Mesenchymal stem cell (in vitro differentiated cells and primary cell): Measurements from ENCODE around the gene MADD.

ENCODE experiments used
- DNase-seq: peaks from one replicate; pipeline ENCODE4 v3.0.0-alpha.2; 2013
- H2AFZ ChIP-seq: one replicate; pipeline ENCODE4 v1.6.1; 2013; ENCODE audit warnings: low read depth, mild to moderate bottlenecking, control low read depth, inconsistent platforms, low read length, moderate library complexity
- H2AK5ac ChIP-seq: 2 replicates; pipeline ENCODE4 v1.6.1; 2013; ENCODE audit warnings: low read length, moderate library complexity, mild to moderate bottlenecking, inconsistent platforms; ENCODE audit not compliant: severe bottlenecking
- H2BK120ac ChIP-seq: one replicate; pipeline ENCODE4 v1.6.1; 2013; ENCODE audit warnings: low read depth, mild to moderate bottlenecking, inconsistent platforms, low read length, moderate library complexity
- H2BK12ac ChIP-seq, 2 experiments: one replicate each; pipeline ENCODE4 v1.6.1; 2013; ENCODE audit warnings: inconsistent platforms in 2 of 2, low read length in 2 of 2, mild to moderate bottlenecking in 2 of 2, moderate library complexity in 2 of 2, control low read depth in 1 of 2
- H2BK15ac ChIP-seq: one replicate; pipeline ENCODE4 v1.6.1; 2013; ENCODE audit warnings: mild to moderate bottlenecking, low read depth, inconsistent platforms; ENCODE audit not compliant: poor library complexity, severe bottlenecking
- H2BK5ac ChIP-seq: 2 replicates; pipeline ENCODE4 v1.6.1; 2013; ENCODE audit warnings: low read depth, mild to moderate bottlenecking, low read length, control low read depth, inconsistent platforms; ENCODE audit not compliant: poor library complexity, severe bottlenecking
- H3K14ac ChIP-seq, 2 experiments: one replicate each; pipeline ENCODE4 v1.6.1; 2013; ENCODE audit warnings: inconsistent platforms in 2 of 2, low read length in 2 of 2, control low read depth in 1 of 2, mild to moderate bottlenecking in 1 of 2, moderate library complexity in 1 of 2
- H3K18ac ChIP-seq, 2 experiments: one replicate each; pipeline ENCODE4 v1.6.1; 2013; ENCODE audit warnings: inconsistent platforms in 2 of 2, low read length in 2 of 2, control low read depth in 1 of 2, low read depth in 1 of 2, mild to moderate bottlenecking in 1 of 2
- H3K23ac ChIP-seq, 2 experiments: one replicate each; pipeline ENCODE4 v1.6.1; 2013; ENCODE audit warnings: inconsistent platforms in 2 of 2, low read length in 2 of 2, mild to moderate bottlenecking in 2 of 2, moderate library complexity in 2 of 2, control low read depth in 1 of 2
- H3K27ac ChIP-seq: 2 replicates; pipeline ENCODE4 v1.5.1; 2013; ENCODE audit warnings: mild to moderate bottlenecking, moderate library complexity, low read length, control low read depth, inconsistent platforms; ENCODE audit not compliant: poor library complexity, severe bottlenecking
- H3K27me3 ChIP-seq, 2 experiments: 2 replicates each; pipeline versions ENCODE4 v1.6.1 to v1.7.0; 2013; ENCODE audit warnings: low read length in 2 of 2, mild to moderate bottlenecking in 2 of 2, moderate library complexity in 2 of 2, control low read depth in 1 of 2, inconsistent platforms in 1 of 2; ENCODE audit not compliant: control insufficient read depth in 1 of 2, insufficient read depth in 1 of 2
- H3K36me3 ChIP-seq, 2 experiments: 2 replicates each; pipeline versions ENCODE4 v1.6.1 to v1.7.0; 2013; ENCODE audit warnings: low read length in 2 of 2, control low read depth in 1 of 2, inconsistent platforms in 1 of 2, low read depth in 1 of 2, mild to moderate bottlenecking in 1 of 2; ENCODE audit not compliant: insufficient read depth in 2 of 2, control insufficient read depth in 1 of 2
- H3K4ac ChIP-seq, 2 experiments: one replicate each; pipeline ENCODE4 v1.6.1; 2013; ENCODE audit warnings: inconsistent platforms in 2 of 2, low read length in 2 of 2, mild to moderate bottlenecking in 2 of 2, moderate library complexity in 2 of 2, control low read depth in 1 of 2, low read depth in 1 of 2
- H3K4me1 ChIP-seq: 2 replicates; pipeline ENCODE4 v1.6.1; 2013; ENCODE audit warnings: low read depth, low read length, control low read depth; ENCODE audit not compliant: control insufficient read depth, insufficient read depth
- H3K4me2 ChIP-seq: 2 replicates; pipeline ENCODE4 v1.6.1; 2013; ENCODE audit warnings: low read length, mild to moderate bottlenecking, inconsistent platforms; ENCODE audit not compliant: poor library complexity, severe bottlenecking
- H3K4me3 ChIP-seq, 2 experiments: 2 replicates each; pipeline versions ENCODE4 v1.5.1 to v1.7.0; 2013; ENCODE audit warnings: low read length in 2 of 2, mild to moderate bottlenecking in 2 of 2, control low read depth in 1 of 2, low read depth in 1 of 2; ENCODE audit not compliant: insufficient read depth in 1 of 2
- H3K79me1 ChIP-seq: replicated peaks from 2 replicates; pipeline ENCODE4 v1.6.1; 2013; ENCODE audit warnings: mild to moderate bottlenecking, control low read depth, low read length, inconsistent platforms; ENCODE audit not compliant: poor library complexity, severe bottlenecking
- H3K9ac ChIP-seq: 2 replicates; pipeline ENCODE4 v1.7.0; 2013; ENCODE audit warnings: mild to moderate bottlenecking, low read length, moderate library complexity
- H3K9me3 ChIP-seq: 2 replicates; pipeline ENCODE4 v1.7.0; 2013; ENCODE audit warnings: mild to moderate bottlenecking, low read length; ENCODE audit not compliant: control insufficient read depth
- H4K8ac ChIP-seq: one replicate; pipeline ENCODE4 v1.6.1; 2013; ENCODE audit warnings: inconsistent platforms, mild to moderate bottlenecking, low read length, moderate library complexity
- H4K91ac ChIP-seq: one replicate; pipeline ENCODE4 v1.6.1; 2013; ENCODE audit warnings: mild to moderate bottlenecking, low read length, inconsistent platforms
- WGBS: methylation state at CpG from one replicate; pipeline ENCODE4 v1.1.7; 2013; ENCODE audit warnings: mixed read lengths; 5-methylcytosine and 5-hydroxymethylcytosine counted together

The MADD gene

GRCh38 chr11:47376525-47377371, 106.8 kb downstream of the MADD start:
- H3K4me2 ChIP-seq: no peak overlapping the region
- DNase-seq: no peak
- no peak overlapping the region for H4K8ac ChIP-seq
- H3K14ac ChIP-seq: no peak overlapping the region
- H4K91ac ChIP-seq: no peak overlapping the region
- H2BK12ac ChIP-seq: no peak overlapping the region
- peaks cover 23% of the 10 kb centered on the region for H3K4me1 ChIP-seq
- H3K9ac ChIP-seq: no peak overlapping the region
- H3K79me1 ChIP-seq: no peaks in the 10 kb centered on the region
- H3K27me3 ChIP-seq: peaks cover 0 to 7% of the 10 kb centered on the region in 2 experiments
- H3K9me3 ChIP-seq: no peaks in the 10 kb centered on the region
- no peak overlapping the region for H2BK15ac ChIP-seq
- H2BK120ac ChIP-seq: no peak overlapping the region
- H3K36me3 ChIP-seq: no peaks in the 10 kb centered on the region
- no peak overlapping the region for H2BK5ac ChIP-seq
- no peak overlapping the region for H3K23ac ChIP-seq
- H2AK5ac ChIP-seq: no peak overlapping the region
- no peak overlapping the region for H3K18ac ChIP-seq
- H3K4me3 ChIP-seq: no peak overlapping the region
- 76% methylated on average over 12 of the region's 14 CpGs for WGBS
- no peak overlapping the region for H3K27ac ChIP-seq
- H2AFZ ChIP-seq: no peak overlapping the region
- H3K4ac ChIP-seq: no peak overlapping the region

- 91% methylated on average over 5 of the region's 5 CpGs for WGBS
Observed at GRCh38 chr11:47377571-47378009, 107.7 kb downstream of the MADD start.

DNA sequence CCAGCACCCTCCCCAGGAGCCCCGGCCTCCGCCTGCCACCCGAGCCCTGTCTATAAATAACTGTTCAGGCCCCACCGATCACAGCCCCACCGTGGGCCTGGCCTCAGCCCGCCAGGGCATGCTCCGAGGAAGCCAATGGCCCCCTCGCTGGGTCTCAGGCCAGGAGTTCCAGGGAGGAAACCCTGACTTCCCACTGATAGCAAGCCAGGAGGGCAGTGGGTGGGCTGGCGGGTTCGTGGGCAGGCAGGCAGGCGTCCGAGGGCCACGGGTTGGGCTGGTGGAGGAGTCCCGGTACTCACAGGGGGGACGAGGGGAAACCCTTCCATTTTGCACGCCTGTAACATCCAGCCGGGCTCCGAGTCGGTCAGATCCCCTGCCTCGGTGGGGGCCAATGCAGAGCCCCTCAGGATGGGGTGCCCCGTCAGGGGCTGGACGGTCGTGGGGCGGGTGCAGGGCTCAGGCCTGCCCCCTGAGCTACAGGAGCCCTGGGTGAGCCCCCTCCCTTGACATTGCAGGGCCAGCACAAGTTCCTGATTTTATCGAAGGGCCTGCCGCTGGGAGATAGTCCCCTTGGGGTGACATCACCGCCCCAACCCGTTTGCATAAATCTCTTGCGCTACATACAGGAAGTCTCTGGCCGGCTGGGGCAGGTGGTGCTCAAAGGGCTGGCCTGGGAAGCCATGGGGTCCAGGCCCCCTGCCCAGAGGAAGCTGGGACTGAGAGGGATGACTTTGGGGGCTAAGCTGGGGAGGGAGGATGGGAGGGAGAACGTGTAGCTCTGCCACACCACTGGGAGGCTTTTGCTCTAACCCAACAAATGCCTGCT, 108.3 kb downstream of the MADD start, which contains the start of gene SPI1:
SPI1 (minus strand) TSS at position 538 of the 826 bp plus-strand sequence; CDS start at position 344, 194 bp downstream.
- Histone ChIP-seq H3K4ac (no peak within 1 kb of the TSS), H3K4me3 (no peak within 1 kb of the TSS), H3K14ac (no peak within 1 kb of the TSS), H2AFZ (no peak within 1 kb of the TSS), H3K36me3 (no peaks in the 10 kb centered on the region), H2BK5ac (no peak within 1 kb of the TSS), H3K9me3 (no peaks in the 10 kb centered on the region), H4K8ac (no peak within 1 kb of the TSS), H3K9ac (no peak within 1 kb of the TSS), H3K18ac (no peak within 1 kb of the TSS), H3K79me1 (no peaks in the 10 kb centered on the region), H2BK120ac (no peak within 1 kb of the TSS), H3K27me3 (peaks cover 4 to 7% of the 10 kb centered on the region in 2 experiments), H2BK12ac (no peak within 1 kb of the TSS), H3K4me2 (no peak within 1 kb of the TSS), H2BK15ac (no peak within 1 kb of the TSS), H4K91ac (no peak within 1 kb of the TSS), H2AK5ac (no peak within 1 kb of the TSS), H3K4me1 (peaks cover 21% of the 10 kb centered on the region), H3K27ac (no peak within 1 kb of the TSS), H3K23ac (no peak within 1 kb of the TSS)
- WGBS: 82% methylated on average over 31 of the region's 31 CpGs
- DNase-seq: no peak

More at GRCh38 chr11:47377571-47378009, 107.7 kb downstream of the MADD start:
- Histone ChIP-seq H2BK5ac (no peak overlapping the region), H2AK5ac (no peak overlapping the region), H3K4ac (no peak overlapping the region), H2BK12ac (no peak overlapping the region), H3K4me1 (peaks cover 21% of the 10 kb centered on the region), H3K27me3 (peaks cover 3 to 7% of the 10 kb centered on the region in 2 experiments), H3K4me2 (no peak overlapping the region), H3K23ac (no peak overlapping the region), H3K27ac (no peak overlapping the region), H3K79me1 (no peaks in the 10 kb centered on the region), H3K4me3 (no peak overlapping the region), H2AFZ (no peak overlapping the region), H3K9ac (no peak overlapping the region), H3K36me3 (no peaks in the 10 kb centered on the region), H3K18ac (no peak overlapping the region), H2BK120ac (no peak overlapping the region), H4K8ac (no peak overlapping the region), H2BK15ac (no peak overlapping the region), H4K91ac (no peak overlapping the region), H3K9me3 (no peaks in the 10 kb centered on the region), H3K14ac (no peak overlapping the region)
- DNase-seq: no peak

- no peak overlapping the region for H2BK120ac ChIP-seq
- no peak overlapping the region for H3K27ac ChIP-seq
- no peak overlapping the region for H2BK12ac ChIP-seq
- no peak overlapping the region for H3K18ac ChIP-seq
- no peak overlapping the region for H3K9ac ChIP-seq
- DNase-seq: no peak
- H2AFZ ChIP-seq: no peak overlapping the region
- H3K79me1 ChIP-seq: no peaks in the 10 kb centered on the region
- no peak overlapping the region for H3K4ac ChIP-seq
- no peaks in the 10 kb centered on the region for H3K9me3 ChIP-seq
- H3K14ac ChIP-seq: no peak overlapping the region
- no peak overlapping the region for H4K91ac ChIP-seq
- H3K4me3 ChIP-seq: no peak overlapping the region
- H3K4me1 ChIP-seq: peaks cover 21% of the 10 kb centered on the region
- H2AK5ac ChIP-seq: no peak overlapping the region
- H4K8ac ChIP-seq: no peak overlapping the region
- H2BK15ac ChIP-seq: no peak overlapping the region
- H3K27me3 ChIP-seq: peaks cover 4 to 7% of the 10 kb centered on the region in 2 experiments
- no peak overlapping the region for H3K4me2 ChIP-seq
- no peaks in the 10 kb centered on the region for H3K36me3 ChIP-seq
- no peak overlapping the region for H3K23ac ChIP-seq
- H2BK5ac ChIP-seq: no peak overlapping the region
Observed at GRCh38 chr11:47378836-47379170, 108.9 kb downstream of the MADD start.
